Lower leg skin (tissue), 3 donors: ENCODE data around the gene FOXL1.

ENCODE experiments used
- POLR2A ChIP-seq, 2 donors: fragments of 450-650 bp; IDR thresholded peaks; one replicate each; pipeline ENCODE4 v1.6.1; 2016 to 2017; ENCODE audit warnings: antibody characterized with exemption in 2 of 2, mild to moderate bottlenecking in 1 of 2, moderate library complexity in 1 of 2
- TF ChIP-seq, protein P1 (sequence below), 3 donors: fragments of 450-650 bp; IDR thresholded peaks; one replicate each; pipeline ENCODE4 v1.5.1; 2016; ENCODE audit warnings: antibody characterized with exemption in 3 of 3, mild to moderate bottlenecking in 3 of 3, moderate library complexity in 2 of 3

DNA sequence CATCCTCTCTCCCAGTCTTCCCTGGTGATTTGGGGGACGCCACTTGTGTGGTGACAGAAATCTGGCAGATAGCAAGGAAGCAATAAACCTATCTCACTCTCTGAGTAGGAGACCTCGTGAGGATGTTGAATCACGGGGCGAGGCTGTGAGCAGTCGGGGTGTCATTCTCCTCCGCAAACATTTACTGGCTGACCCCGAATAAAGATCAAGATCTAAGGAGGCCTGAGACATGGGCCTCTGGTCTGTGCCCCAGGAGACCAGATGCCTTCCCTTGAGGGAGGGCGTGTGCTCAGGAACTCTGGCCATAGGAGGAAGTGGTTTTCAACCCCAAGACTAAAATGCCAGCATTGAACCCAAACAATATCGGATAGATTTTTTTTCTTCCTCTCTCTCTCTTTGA lies 53.1 kb downstream of the FOXL1 start:
- TF ChIP-seq, protein P1, sequence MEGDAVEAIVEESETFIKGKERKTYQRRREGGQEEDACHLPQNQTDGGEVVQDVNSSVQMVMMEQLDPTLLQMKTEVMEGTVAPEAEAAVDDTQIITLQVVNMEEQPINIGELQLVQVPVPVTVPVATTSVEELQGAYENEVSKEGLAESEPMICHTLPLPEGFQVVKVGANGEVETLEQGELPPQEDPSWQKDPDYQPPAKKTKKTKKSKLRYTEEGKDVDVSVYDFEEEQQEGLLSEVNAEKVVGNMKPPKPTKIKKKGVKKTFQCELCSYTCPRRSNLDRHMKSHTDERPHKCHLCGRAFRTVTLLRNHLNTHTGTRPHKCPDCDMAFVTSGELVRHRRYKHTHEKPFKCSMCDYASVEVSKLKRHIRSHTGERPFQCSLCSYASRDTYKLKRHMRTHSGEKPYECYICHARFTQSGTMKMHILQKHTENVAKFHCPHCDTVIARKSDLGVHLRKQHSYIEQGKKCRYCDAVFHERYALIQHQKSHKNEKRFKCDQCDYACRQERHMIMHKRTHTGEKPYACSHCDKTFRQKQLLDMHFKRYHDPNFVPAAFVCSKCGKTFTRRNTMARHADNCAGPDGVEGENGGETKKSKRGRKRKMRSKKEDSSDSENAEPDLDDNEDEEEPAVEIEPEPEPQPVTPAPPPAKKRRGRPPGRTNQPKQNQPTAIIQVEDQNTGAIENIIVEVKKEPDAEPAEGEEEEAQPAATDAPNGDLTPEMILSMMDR (IDR thresholded peaks at IDR 0.05) = no peak
- TF ChIP-seq POLR2A (IDR thresholded peaks at IDR 0.05) = no peak
